IPS DF 19.7 (cell line): Measurements from ENCODE around the gene TMEM130.

Source experiments
- DNase-seq: peaks from one replicate; pipeline ENCODE4 v3.0.0-alpha.2; 2013; ENCODE audit warnings: low read depth, low spot score

TMEM130 gene

DNA sequence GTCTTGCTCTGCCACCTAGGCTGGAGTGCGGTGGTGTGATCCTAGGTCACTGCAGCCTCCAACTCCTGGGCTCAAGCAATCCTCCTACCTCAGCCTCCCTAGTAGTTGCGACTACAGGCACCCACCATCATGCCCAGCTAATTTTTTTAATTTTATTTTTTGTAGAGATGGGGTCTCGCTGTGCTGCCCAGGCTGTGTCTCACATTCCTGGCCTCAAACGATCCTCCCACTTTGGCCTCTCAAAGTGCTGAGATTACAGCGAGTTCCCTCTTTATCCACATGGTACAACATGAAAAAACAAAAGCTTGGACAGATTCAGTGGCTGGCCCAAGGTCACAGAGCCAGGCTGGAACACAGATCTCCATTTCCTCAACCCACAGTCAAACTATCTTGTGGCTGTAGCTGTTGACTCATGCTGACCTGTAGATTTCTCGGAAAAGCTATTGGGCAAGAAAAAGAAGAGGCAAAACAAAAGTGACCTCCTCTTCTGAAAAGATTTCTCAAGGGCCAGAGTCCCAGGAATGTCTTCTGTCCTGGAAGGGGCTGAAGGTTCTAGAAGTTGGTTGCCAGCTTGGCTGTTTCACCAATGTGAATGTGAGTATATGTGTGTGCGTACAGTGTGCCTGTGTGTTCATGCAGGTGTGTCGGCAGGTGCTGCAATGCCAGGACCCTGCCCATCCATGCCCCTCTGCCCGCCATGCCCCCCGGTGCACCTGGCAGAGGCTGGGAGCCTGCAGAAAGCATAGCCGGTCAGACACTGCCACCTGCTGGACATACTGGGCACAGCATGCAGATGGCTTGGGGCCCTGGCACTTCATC lies 28.4 kb downstream of the TMEM130 start:
- DNase-seq = no peak

DNA sequence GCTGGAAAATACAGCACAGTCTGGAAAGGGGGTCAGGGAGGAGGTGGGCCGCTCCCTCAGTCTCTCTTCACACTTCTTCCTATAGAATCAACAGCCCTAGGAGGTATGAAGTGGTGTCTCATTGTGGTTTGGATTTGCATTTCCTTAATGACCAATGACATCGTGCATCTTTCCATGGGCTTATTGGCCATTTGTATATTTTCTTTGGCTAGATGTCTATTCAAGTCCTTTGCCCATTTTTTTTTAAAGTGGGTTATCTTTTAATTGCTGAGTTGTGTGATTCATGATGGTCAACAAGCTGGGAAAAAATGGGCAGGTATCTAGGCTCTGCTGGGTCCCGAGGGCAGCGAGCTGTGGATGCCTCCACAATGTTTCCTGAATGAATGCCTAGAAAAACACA lies 29.1 kb downstream of the TMEM130 start:
- no peak for DNase-seq

DNA sequence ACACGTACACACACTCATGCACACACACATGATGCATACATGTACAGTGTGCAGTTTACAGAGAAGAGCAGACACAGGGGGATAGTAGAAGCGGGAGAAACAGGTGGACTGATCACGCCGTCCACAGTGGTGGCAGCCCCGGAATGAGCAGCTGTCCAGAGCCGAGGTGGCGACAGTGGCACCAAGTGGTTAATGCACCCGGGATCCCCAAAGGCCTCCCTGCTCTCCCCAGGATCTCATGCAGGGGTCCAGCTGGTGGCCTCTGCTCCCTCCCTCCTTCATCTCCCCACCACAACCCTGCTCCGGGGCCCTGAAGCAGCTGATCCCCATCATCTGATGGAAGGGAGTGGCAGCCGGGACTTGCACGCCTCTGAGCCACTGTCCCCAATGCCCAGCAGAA lies 29.7 kb downstream of the TMEM130 start:
- DNase-seq = no peak

GRCh38 chr7:98837630-98837972 lies 32.2 kb downstream of the TMEM130 start:
- DNase-seq = no peak

GRCh38 chr7:98836811-98837629 lies 32.8 kb downstream of the TMEM130 start:
- DNase-seq = no peak

- DNase-seq = no peak
Measured at GRCh38 chr7:98834949-98835348, 34.9 kb downstream of the TMEM130 start.

- no peak for DNase-seq
Measured at GRCh38 chr7:98833022-98833421, 36.8 kb downstream of the TMEM130 start.

- DNase-seq = no peak
Measured at GRCh38 chr7:98831641-98832221, 38.1 kb downstream of the TMEM130 start.

DNA sequence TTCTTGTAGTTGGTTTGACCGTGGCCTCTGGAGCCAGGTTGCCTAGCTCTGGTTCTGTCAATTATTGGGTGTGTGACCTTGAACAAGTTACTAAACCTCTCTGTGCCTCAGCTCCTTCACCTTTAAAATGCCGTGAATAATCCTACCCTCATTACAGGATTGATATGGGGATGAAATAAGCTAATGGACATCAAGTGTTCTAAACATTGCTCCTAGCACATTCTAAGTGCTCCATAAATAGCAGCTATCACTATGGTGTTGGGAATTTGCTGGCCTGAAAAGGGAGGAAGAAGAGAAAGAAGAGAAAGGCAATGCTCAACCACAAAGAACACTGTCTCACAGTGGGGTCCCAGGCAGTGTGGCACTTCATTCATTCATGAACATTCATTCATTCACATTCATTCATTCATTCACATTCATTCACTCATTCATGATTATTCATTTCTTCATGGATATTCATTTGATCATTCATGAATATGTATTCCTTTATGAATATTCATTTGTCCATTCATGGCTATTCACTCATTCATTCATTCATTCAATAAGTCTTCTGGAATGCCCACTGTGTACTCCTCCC lies 38.8 kb downstream of the TMEM130 start:
- no peak for DNase-seq

DNA sequence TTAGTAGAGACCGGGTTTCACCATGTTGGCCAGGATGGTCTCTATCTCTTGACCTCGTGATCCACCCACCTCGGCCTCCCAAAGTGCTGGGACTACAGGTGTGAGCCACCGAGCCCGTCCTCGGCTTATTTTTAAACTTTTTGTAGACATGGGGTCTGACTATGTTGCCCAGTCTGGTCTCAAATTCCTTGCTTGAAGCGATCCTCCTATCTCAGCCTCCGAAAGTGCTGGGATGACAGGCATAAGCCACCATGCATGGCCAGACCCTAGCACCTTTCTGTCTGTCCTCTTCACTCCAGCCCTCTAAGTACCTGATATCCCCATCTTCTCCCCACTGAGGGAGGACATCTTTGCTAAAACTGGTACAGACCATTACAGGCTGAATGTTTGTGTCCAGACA lies 41.4 kb downstream of the TMEM130 start:
- no peak for DNase-seq

DNA sequence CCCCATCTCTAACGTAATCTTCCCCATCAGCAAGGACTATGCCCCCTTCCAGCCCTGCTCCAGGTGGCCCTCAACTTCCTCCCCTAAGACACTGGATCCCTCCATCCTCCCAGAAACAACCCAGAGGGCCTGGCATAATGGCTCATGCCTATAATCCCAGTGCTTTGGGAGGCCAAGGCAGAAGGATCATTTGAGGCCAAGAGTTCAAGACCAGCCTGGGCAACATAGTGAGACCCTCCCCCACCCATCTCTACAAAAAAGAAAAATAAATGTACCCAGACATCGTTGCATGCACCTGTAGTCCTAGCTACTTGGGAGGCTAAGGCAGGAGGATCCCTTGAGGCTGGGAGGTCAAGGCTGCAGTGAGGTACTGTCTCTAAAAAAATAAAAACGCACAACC lies 42.6 kb downstream of the TMEM130 start:
- no peak for DNase-seq

GRCh38 chr7:98826811-98827231 lies 43.0 kb downstream of the TMEM130 start:
- no peak for DNase-seq

GRCh38 chr7:98826387-98826786 lies 43.4 kb downstream of the TMEM130 start:
- no peak for DNase-seq

DNA sequence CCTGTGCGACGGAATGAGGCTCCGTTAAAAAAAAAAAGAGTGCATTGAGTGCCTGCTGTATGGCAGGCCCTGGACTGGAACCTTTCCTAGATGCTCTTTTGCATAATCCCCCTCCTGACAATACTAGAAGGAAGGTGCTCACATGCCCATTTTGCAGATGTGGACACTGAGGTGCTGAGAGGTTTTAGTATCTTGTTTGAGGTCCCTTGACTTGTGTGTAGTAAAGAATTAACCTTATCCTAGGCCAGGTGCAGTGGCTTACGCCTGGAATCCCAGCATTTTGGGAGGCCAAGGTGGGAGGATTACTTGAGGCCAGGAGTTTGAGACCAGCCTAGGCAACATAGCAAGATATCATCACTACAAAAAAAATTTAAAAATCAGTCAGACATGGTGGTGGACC lies 46.6 kb downstream of the TMEM130 start:
- no peak for DNase-seq

DNA sequence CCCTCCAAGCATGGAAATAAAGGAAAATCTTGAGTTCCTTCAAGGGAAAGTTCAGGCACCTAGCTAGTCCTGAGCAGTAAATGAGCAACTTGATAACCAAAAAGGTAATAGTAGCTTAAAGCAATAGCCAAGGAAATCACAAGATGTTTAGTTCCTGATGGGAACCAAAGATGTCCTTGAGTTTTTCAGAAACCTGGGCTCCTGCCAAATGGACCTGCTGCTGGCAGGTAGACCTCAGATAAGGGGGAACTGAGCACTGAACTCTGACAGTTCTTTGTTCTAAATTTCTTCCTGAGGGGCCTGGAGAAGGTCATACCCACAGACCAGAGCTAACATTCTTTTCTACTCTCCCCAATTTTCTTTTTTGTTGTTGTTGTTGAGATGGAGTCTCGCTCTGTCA lies 48.5 kb downstream of the TMEM130 start:
- no peak for DNase-seq

GRCh38 chr7:98816967-98817710 lies 52.7 kb downstream of the TMEM130 start:
- no peak for DNase-seq

- DNase-seq = no peak
Measured at GRCh38 chr7:98816241-98816640, 53.6 kb downstream of the TMEM130 start.

DNA sequence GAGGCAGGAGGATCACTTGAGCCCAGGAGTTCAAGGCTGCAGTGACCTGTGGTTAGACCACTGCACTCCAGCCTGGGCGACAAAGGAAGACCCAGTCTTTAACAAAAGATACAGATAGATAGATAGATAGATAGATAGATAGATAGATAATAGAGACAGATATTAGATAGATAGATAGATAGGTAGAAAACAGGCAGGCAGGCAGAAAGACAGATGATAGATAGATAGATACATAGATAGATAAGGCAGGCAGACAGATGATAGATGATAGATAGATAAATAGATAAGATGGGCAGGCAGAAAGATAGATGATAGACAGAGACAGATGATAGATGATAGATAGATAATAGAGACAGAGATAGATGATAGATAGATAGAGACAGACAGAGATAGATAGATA lies 54.5 kb downstream of the TMEM130 start:
- no peak for DNase-seq

- DNase-seq = no peak
Measured at GRCh38 chr7:98811299-98811698, 58.5 kb downstream of the TMEM130 start.

DNA sequence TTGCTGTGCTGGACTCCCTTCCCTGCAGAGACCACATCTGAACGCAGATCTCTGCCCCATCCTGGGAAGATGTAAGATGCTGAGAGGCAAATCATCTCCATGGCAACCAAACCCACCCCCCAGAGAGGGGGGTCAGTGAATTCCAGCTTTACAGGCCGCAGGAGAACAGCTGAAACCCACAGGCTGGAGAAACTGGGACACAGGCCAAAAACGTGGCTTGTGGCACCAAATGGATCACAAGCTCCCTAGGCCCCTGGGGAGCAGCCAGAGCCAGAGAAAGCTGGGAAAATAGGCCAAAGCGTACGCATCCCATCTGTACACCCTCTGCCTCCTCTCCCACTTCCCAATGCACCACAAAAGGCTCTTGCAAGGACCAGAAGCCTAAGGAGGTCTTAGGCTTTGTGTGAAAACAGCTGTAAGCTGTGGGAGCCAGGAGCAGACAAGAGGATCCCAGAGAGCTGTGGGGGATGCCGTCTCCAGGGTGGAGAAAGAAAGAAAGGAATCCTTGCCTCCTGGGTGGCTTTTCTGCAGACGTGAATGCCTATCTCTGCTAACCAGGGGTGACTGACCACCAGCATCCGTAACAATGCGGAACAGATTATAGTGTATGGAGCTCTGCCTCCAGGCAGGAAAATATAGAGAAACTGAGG lies 59.5 kb downstream of the TMEM130 start:
- DNase-seq = no peak
